OCI-LY3 (cell line): Measurements from ENCODE around the gene RSAD2.

Experiments used
- H2AFZ ChIP-seq: fragments of 200-600, 300-600 bp; shearing (Covaris generic); 2 replicates; pipeline ENCODE4 v1.6.0; 2014; ENCODE audit warnings: antibody characterized with exemption, low read depth, low read length
- H3K27ac ChIP-seq: fragments of 200-600, 300-600 bp; sonication (generic); 2 replicates; pipeline ENCODE4 v1.5.1; 2014; ENCODE audit warnings: mild to moderate bottlenecking, low read length, moderate library complexity, mixed read lengths
- H3K27me3 ChIP-seq: fragments of 200-600, 300-600 bp; sonication (generic); 2 replicates; pipeline ENCODE4 v1.6.1; 2014; ENCODE audit warnings: low read depth, low read length, mixed read lengths
- H3K36me3 ChIP-seq: fragments of 200-600, 300-600 bp; sonication (generic); replicated peaks from 2 replicates; pipeline ENCODE3; 2014; ENCODE audit warnings: low read depth, low read length, mixed read lengths
- H3K4me1 ChIP-seq: fragments of 300-600, 200-600 bp; sonication (generic); 2 replicates; pipeline ENCODE4 v1.6.1; 2014; ENCODE audit warnings: low read length, mixed read lengths
- H3K4me2 ChIP-seq: fragments of 200-600, 300-600 bp; sonication (generic); 2 replicates; pipeline ENCODE4 v1.6.1; 2014; ENCODE audit warnings: low read length, mixed read lengths
- H3K4me3 ChIP-seq: fragments of 300-600, 200-600 bp; sonication (generic); 2 replicates; pipeline ENCODE4 v1.5.1; 2014; ENCODE audit warnings: antibody characterized with exemption, mild to moderate bottlenecking, low read length, moderate library complexity
- H3K79me2 ChIP-seq: fragments of 300-600, 200-600 bp; shearing (Covaris generic); 2 replicates; pipeline ENCODE4 v1.6.1; 2014; ENCODE audit warnings: mild to moderate bottlenecking, low read length, mixed read lengths
- H3K9ac ChIP-seq: fragments of 300-600, 200-600 bp; shearing (Covaris generic); 2 replicates; pipeline ENCODE4 v1.6.0; 2014; ENCODE audit warnings: mild to moderate bottlenecking, low read length, moderate library complexity
- H3K9me3 ChIP-seq: fragments of 200-600, 300-600 bp; shearing (Covaris generic); 2 replicates; pipeline ENCODE4 v1.6.1; 2014; ENCODE audit warnings: low read length, mixed read lengths; ENCODE audit not compliant: insufficient read depth
- H4K20me1 ChIP-seq: fragments of 200-600, 300-600 bp; sonication (generic); 2 replicates; pipeline ENCODE4 v1.6.1; 2016; ENCODE audit warnings: low read length, mixed read lengths; ENCODE audit not compliant: insufficient read depth
- CTCF ChIP-seq: fragments of 200-600, 300-600 bp; sonication (generic); IDR thresholded peaks from 2 replicates; pipeline ENCODE4 v1.5.1; 2014; ENCODE audit warnings: antibody characterized with exemption, low read length, low read depth
- EZH2phosphoT487 ChIP-seq: fragments of 200-600 bp; shearing (Covaris generic); IDR thresholded peaks from 2 replicates; pipeline ENCODE4 v1.6.1; 2018; ENCODE audit warnings: antibody characterized with exemption, mixed run types, low read depth

The RSAD2 gene

GRCh38 chr2:6937582-6937981, 60.0 kb downstream of the RSAD2 start:
- Histone ChIP-seq H3K4me1 (peaks cover 2% of the 10 kb centered on the region; the same call in 1 of the 2 replicates), H3K4me3 (no peak overlapping the region), H3K27me3 (no peaks in the 10 kb centered on the region), H3K9me3 (no peaks in the 10 kb centered on the region), H3K4me2 (no peak overlapping the region), H2AFZ (no peak overlapping the region), H3K79me2 (no peaks in the 10 kb centered on the region), H3K27ac (no peak overlapping the region), H4K20me1 (no peaks in the 10 kb centered on the region), H3K36me3 (no peaks in the 10 kb centered on the region), H3K9ac (no peak overlapping the region)
- no peak for TF ChIP-seq CTCF
- TF ChIP-seq EZH2phosphoT487: no peak

GRCh38 chr2:6939071-6939470, 61.5 kb downstream of the RSAD2 start:
- Histone ChIP-seq H3K79me2 (no peaks in the 10 kb centered on the region), H3K9ac (no peak overlapping the region), H3K27me3 (peaks cover 3% of the 10 kb centered on the region; the same call in 1 of the 2 replicates), H3K36me3 (no peaks in the 10 kb centered on the region), H4K20me1 (no peaks in the 10 kb centered on the region), H3K4me1 (peaks cover 2% of the 10 kb centered on the region; the same call in 1 of the 2 replicates), H3K27ac (no peak overlapping the region), H3K4me3 (no peak overlapping the region), H3K9me3 (no peaks in the 10 kb centered on the region), H3K4me2 (no peak overlapping the region), H2AFZ (no peak overlapping the region)
- no peak for TF ChIP-seq EZH2phosphoT487
- no peak for TF ChIP-seq CTCF

- Histone ChIP-seq H3K9ac (no peak overlapping the region), H3K36me3 (no peaks in the 10 kb centered on the region), H3K27ac (no peak overlapping the region), H3K4me1 (no peaks in the 10 kb centered on the region), H3K79me2 (no peaks in the 10 kb centered on the region), H4K20me1 (no peaks in the 10 kb centered on the region), H3K9me3 (no peaks in the 10 kb centered on the region), H3K4me3 (no peak overlapping the region), H2AFZ (no peak overlapping the region), H3K27me3 (peaks cover 3% of the 10 kb centered on the region; the same call in 1 of the 2 replicates), H3K4me2 (no peak overlapping the region)
- TF ChIP-seq CTCF (no peak), EZH2phosphoT487 (no peak)
Measured at GRCh38 chr2:6940820-6941219, 63.2 kb downstream of the RSAD2 start.

GRCh38 chr2:6941299-6942046, 63.9 kb downstream of the RSAD2 start:
- no peaks in the 10 kb centered on the region for H3K36me3 ChIP-seq
- H3K4me3 ChIP-seq: no peak overlapping the region
- H3K27me3 ChIP-seq: peaks cover 3% of the 10 kb centered on the region; the same call in 1 of the 2 replicates
- H3K27ac ChIP-seq: no peak overlapping the region
- H3K79me2 ChIP-seq: no peaks in the 10 kb centered on the region
- no peak overlapping the region for H3K9ac ChIP-seq
- no peak overlapping the region for H2AFZ ChIP-seq
- no peaks in the 10 kb centered on the region for H3K4me1 ChIP-seq
- H3K4me2 ChIP-seq: no peak overlapping the region
- H4K20me1 ChIP-seq: no peaks in the 10 kb centered on the region
- no peaks in the 10 kb centered on the region for H3K9me3 ChIP-seq
- no peak for TF ChIP-seq CTCF
- TF ChIP-seq EZH2phosphoT487: no peak
